H9 (cell line): Measurements from ENCODE around the gene LRRC42. TPM values are rescaled to one million over a fixed set of nuclear protein-coding genes. Genes with fewer than 3 reads are reported as not detected.

Experiments
- DNase-seq: peaks from one replicate; pipeline ENCODE4 v3.0.0-alpha.2; 2017
- H2AFZ ChIP-seq: one replicate; pipeline ENCODE4 v1.6.1; 2013; ENCODE audit warnings: mild to moderate bottlenecking, low read length, control low read depth, moderate library complexity
- H2AK5ac ChIP-seq: 2 replicates; pipeline ENCODE4 v1.6.1; 2013; ENCODE audit warnings: low read length, control low read depth, mixed read lengths; ENCODE audit not compliant: insufficient read length
- H2BK120ac ChIP-seq: one replicate; pipeline ENCODE4 v1.6.1; 2013; ENCODE audit warnings: low read depth, mild to moderate bottlenecking, low read length, control low read depth, inconsistent platforms; ENCODE audit not compliant: poor library complexity, severe bottlenecking
- H2BK12ac ChIP-seq: 2 replicates; pipeline ENCODE4 v1.6.1; 2013; ENCODE audit warnings: low read length, control low read depth, mixed read lengths, low read depth; ENCODE audit not compliant: insufficient read length
- H2BK15ac ChIP-seq: 2 replicates; pipeline ENCODE4 v1.6.1; 2013; ENCODE audit warnings: low read depth, low read length, control low read depth
- H2BK20ac ChIP-seq: one replicate; pipeline ENCODE4 v1.6.1; 2013; ENCODE audit warnings: low read depth, mild to moderate bottlenecking, low read length, control low read depth, inconsistent platforms; ENCODE audit not compliant: poor library complexity, severe bottlenecking
- H2BK5ac ChIP-seq: 2 replicates; pipeline ENCODE4 v1.6.1; 2013; ENCODE audit warnings: low read length, control low read depth, mixed read lengths; ENCODE audit not compliant: insufficient read length
- H3K14ac ChIP-seq: 2 replicates; pipeline ENCODE4 v1.6.1; 2013; ENCODE audit warnings: low read length, control low read depth; ENCODE audit not compliant: insufficient read depth
- H3K18ac ChIP-seq: 2 replicates; pipeline ENCODE4 v1.6.1; 2013; ENCODE audit warnings: low read depth, mild to moderate bottlenecking, mixed read lengths, low read length, control low read depth; ENCODE audit not compliant: insufficient read length
- H3K23ac ChIP-seq: 2 replicates; pipeline ENCODE4 v1.6.1; 2013; ENCODE audit warnings: low read length, control low read depth, mixed read lengths, low read depth; ENCODE audit not compliant: insufficient read length
- H3K23me2 ChIP-seq: 2 replicates; pipeline ENCODE4 v1.6.1; 2013; ENCODE audit warnings: low read depth, mild to moderate bottlenecking, mixed read lengths, low read length, control low read depth; ENCODE audit not compliant: insufficient read length, poor library complexity, severe bottlenecking
- H3K27ac ChIP-seq: 2 replicates; pipeline ENCODE4 v1.5.1; 2013; ENCODE audit warnings: low read length, control low read depth, mixed read lengths, low read depth; ENCODE audit not compliant: insufficient read length
- H3K27me3 ChIP-seq: 2 replicates; pipeline ENCODE4 v1.6.1; 2013; ENCODE audit warnings: low read length, control low read depth, inconsistent platforms; ENCODE audit not compliant: insufficient read depth
- H3K4ac ChIP-seq: 2 replicates; pipeline ENCODE4 v1.6.1; 2013; ENCODE audit warnings: low read depth, mild to moderate bottlenecking, control low read depth, inconsistent platforms, low read length, moderate library complexity
- H3K4me1 ChIP-seq: 2 replicates; pipeline ENCODE4 v1.6.1; 2013; ENCODE audit warnings: low read length, control low read depth, inconsistent platforms; ENCODE audit not compliant: insufficient read depth
- H3K4me2 ChIP-seq: 2 replicates; pipeline ENCODE4 v1.6.1; 2013; ENCODE audit warnings: low read length, control low read depth, mixed read lengths; ENCODE audit not compliant: insufficient read length, insufficient read depth
- H3K56ac ChIP-seq: 2 replicates; pipeline ENCODE4 v1.6.1; 2013; ENCODE audit warnings: low read depth, mild to moderate bottlenecking, mixed read lengths, low read length, control low read depth; ENCODE audit not compliant: insufficient read length
- H3K79me1 ChIP-seq: 2 replicates; pipeline ENCODE4 v1.6.1; 2013; ENCODE audit warnings: low read depth, mild to moderate bottlenecking, moderate library complexity, low read length, control low read depth, inconsistent platforms; ENCODE audit not compliant: insufficient read depth, poor library complexity, severe bottlenecking
- H3K79me2 ChIP-seq: 2 replicates; pipeline ENCODE4 v1.6.1; 2013; ENCODE audit warnings: low read length, control low read depth, inconsistent platforms; ENCODE audit not compliant: insufficient read depth
- H3K9ac ChIP-seq: 2 replicates; pipeline ENCODE4 v1.6.1; 2013; ENCODE audit warnings: low read length, control low read depth, mixed read lengths; ENCODE audit not compliant: insufficient read length; ENCODE audit errors: extremely low read depth
- H3K9me3 ChIP-seq: one replicate; pipeline ENCODE4 v1.6.1; 2013; ENCODE audit warnings: low read depth, low read length, inconsistent platforms; ENCODE audit not compliant: control insufficient read depth
- H3T11ph ChIP-seq: one replicate; pipeline ENCODE4 v1.6.1; 2013; ENCODE audit warnings: mild to moderate bottlenecking, low read length, control low read depth, inconsistent platforms
- H4K20me1 ChIP-seq: one replicate; pipeline ENCODE4 v1.6.1; 2013; ENCODE audit not compliant: control insufficient read depth, insufficient read length, insufficient read depth
- H4K5ac ChIP-seq: 2 replicates; pipeline ENCODE4 v1.6.1; 2013; ENCODE audit warnings: low read depth, mild to moderate bottlenecking, mixed read lengths, low read length, control low read depth; ENCODE audit not compliant: insufficient read length
- H4K8ac ChIP-seq: replicated peaks from 2 replicates; pipeline ENCODE4 v1.6.1; 2013; ENCODE audit warnings: low read length, control low read depth, mixed read lengths, low read depth; ENCODE audit not compliant: insufficient read length
- H4K91ac ChIP-seq: 2 replicates; pipeline ENCODE4 v1.6.1; 2013; ENCODE audit warnings: low read depth, mild to moderate bottlenecking, moderate library complexity, mixed read lengths, low read length, control low read depth; ENCODE audit not compliant: insufficient read length
- H3K27ac Mint-ChIP-seq, 3 experiments: 2 replicates in 2 of 3; 3 replicates in 1 of 3; pipeline ENCODE4 v1.8.0; 2020 to 2021; ENCODE audit warnings: mixed read lengths in 3 of 3, mild to moderate bottlenecking in 1 of 3, moderate library complexity in 1 of 3
- H3K27me3 Mint-ChIP-seq: 2 replicates; pipeline ENCODE4 v1.8.0; 2021; ENCODE audit warnings: low read depth, mild to moderate bottlenecking, moderate library complexity, mixed read lengths
- H3K36me3 Mint-ChIP-seq, 3 experiments: 2 replicates in 2 of 3; 3 replicates in 1 of 3; pipeline ENCODE4 v1.8.0; 2020 to 2021; ENCODE audit warnings: low read depth in 3 of 3, mixed read lengths in 3 of 3; ENCODE audit not compliant: insufficient read depth in 1 of 3
- H3K4me1 Mint-ChIP-seq, 2 experiments: 2 replicates each; pipeline ENCODE4 v1.8.0; 2020; ENCODE audit warnings: mixed read lengths in 2 of 2
- H3K4me3 Mint-ChIP-seq, 2 experiments: 2 replicates in 1 of 2; 3 replicates in 1 of 2; pipeline ENCODE4 v1.8.0; 2020 to 2021; ENCODE audit warnings: mild to moderate bottlenecking in 2 of 2, mixed read lengths in 2 of 2, moderate library complexity in 1 of 2
- H3K9me3 Mint-ChIP-seq, 2 experiments: 2 replicates in 1 of 2; 3 replicates in 1 of 2; pipeline ENCODE4 v1.8.0; 2020; ENCODE audit warnings: mild to moderate bottlenecking in 2 of 2, mixed read lengths in 2 of 2, moderate library complexity in 1 of 2
- CTCF ChIP-seq: fragments of 200-600 bp; sonication (generic); conservative IDR thresholded peaks from 3 replicates; pipeline ENCODE4 v1.8.0; 2021; ENCODE audit warnings: antibody characterized with exemption, mild to moderate bottlenecking
- WGBS: extraction: QIAGEN DNeasy Blood & Tissue Kit; methylation state at CpG from one replicate; pipeline ENCODE4 v1.1.7; 2013; ENCODE audit warnings: missing lambda C conversion rate, low lambda C conversion rate, mixed read lengths; ENCODE audit not compliant: insufficient read length; ENCODE audit errors: extremely low coverage; 5-methylcytosine and 5-hydroxymethylcytosine counted together
- total RNA-seq: library from RNA; stranded (reverse); gene quantifications from 2 replicates; pipeline ENCODE4 v1.2.1, GENCODE V29; 2021

The LRRC42 gene
- total RNA-seq, 1 experiment from 2014 or later, result 36.3 TPM

- WGBS, result no CpG with 5 or more reads among the region's 6 CpGs
- Histone ChIP-seq H3K56ac (no peak overlapping the region), H3K79me2 (no peaks in the 10 kb centered on the region), H4K8ac (no peak overlapping the region), H2AK5ac (no peak overlapping the region), H4K91ac (no peak overlapping the region), H3K4me2 (no peak overlapping the region), H3K23ac (no peak overlapping the region), H3K9ac (no peak overlapping the region), H3K4me1 (no peaks in the 10 kb centered on the region; the same call in 1 of the 2 replicates), H3K27me3 (no peaks in the 10 kb centered on the region), H4K20me1 (no peaks in the 10 kb centered on the region), H2BK120ac (no peak overlapping the region), H3K14ac (no peak overlapping the region), H2BK12ac (no peak overlapping the region), H3K9me3 (no peaks in the 10 kb centered on the region), H2BK15ac (no peak overlapping the region), H3T11ph (no peak overlapping the region), H3K23me2 (peaks cover 8% of the 10 kb centered on the region), H4K5ac (no peak overlapping the region), H3K27ac (no peak overlapping the region), H2BK20ac (no peak overlapping the region), H3K4ac (no peak overlapping the region), H3K79me1 (no peaks in the 10 kb centered on the region), H2AFZ (peak overlapping the region; percentile 36), H3K18ac (no peak overlapping the region), H2BK5ac (no peak overlapping the region)
- DNase-seq, result no peak
- Mint-ChIP-seq H3K27ac (no peak overlapping the region), H3K36me3 (no peaks in the 10 kb centered on the region), H3K4me3 (no peak overlapping the region; a peak in 1 of 5 replicates), H3K27me3 (peaks cover 9% of the 10 kb centered on the region), H3K4me1 (peaks cover 19 to 27% of the 10 kb centered on the region in 2 experiments), H3K9me3 (no peaks in the 10 kb centered on the region; a peak in 1 of 5 replicates)
- TF ChIP-seq CTCF, result no peak
These were observed 35.1 kb downstream of the LRRC42 start for GRCh38 chr1:53981220-53981619.
